ENCODE data around the gene AFAP1L1.

DNA sequence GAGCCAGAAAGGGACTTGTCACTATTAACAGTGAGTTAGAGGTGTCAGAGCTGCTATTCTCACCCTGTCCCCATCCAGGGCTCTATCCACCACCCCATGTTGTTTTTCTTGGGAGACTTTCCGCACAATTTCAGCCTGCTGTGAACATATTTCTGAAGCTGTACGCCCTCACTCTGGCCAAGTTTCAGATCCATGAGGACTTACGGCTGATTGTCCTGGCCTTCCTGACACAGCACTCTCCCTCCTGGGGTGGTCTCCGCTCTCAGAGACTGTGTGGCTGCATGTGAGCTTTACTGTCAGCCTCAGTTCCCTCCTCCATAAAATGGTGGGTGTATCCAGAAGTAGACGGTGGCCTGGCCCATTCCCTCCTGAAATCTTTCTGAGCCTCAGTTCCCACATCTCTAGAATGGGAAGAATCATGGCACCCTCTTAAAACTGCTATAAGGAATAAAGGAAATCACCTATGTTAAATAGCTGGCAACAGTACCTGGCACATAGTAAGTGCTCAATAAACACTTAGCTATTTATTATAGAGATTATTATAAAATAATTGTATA is 108.2 kb downstream of the AFAP1L1 start:
- TF ChIP-seq GATA3 (IDR thresholded peaks at IDR 0.05; ENCODE audit: low read depth, low read length), result no peak
- no peak for TF ChIP-seq GATA2 (IDR thresholded peaks at IDR 0.05; ENCODE audit: low read depth, low read length)

Data from SH-SY5Y (cell line).